CD4-positive, alpha-beta memory T cell (primary cell): ENCODE results near the gene LFNG. TPM values are rescaled to one million over a fixed set of nuclear protein-coding genes. Genes with fewer than 3 reads are reported as not detected.

ENCODE experiments used
- CTCF ChIA-PET: fragments of 350-600 bp; sonication (Branson Sonifier 250); formaldehyde crosslinking; loops from one replicate; lab custom pipeline; 2021; ENCODE audit warnings: inconsistent platforms; ENCODE audit not compliant: partially characterized antibody; lab: Charles Lee
- POLR2A ChIA-PET: fragments of 350-600 bp; sonication (Branson Sonifier 250); formaldehyde crosslinking; loops from one replicate; lab custom pipeline; 2021; ENCODE audit not compliant: partially characterized antibody; lab: Charles Lee
- DNase-seq, 5 donors: peaks; one replicate each; pipeline versions ENCODE4 v3.0.0 to v3.0.0-alpha.2; 2020 to 2022; ENCODE audit warnings: mixed read lengths in 1 of 5
- H3K27ac ChIP-seq: one replicate; pipeline ENCODE4 v1.7.0; 2013; ENCODE audit warnings: low read depth, low read length
- H3K27me3 ChIP-seq: 2 replicates; pipeline ENCODE4 v1.7.0; 2013; ENCODE audit warnings: mild to moderate bottlenecking, low read length, moderate library complexity; ENCODE audit not compliant: insufficient read depth
- H3K36me3 ChIP-seq: 2 replicates; pipeline ENCODE4 v1.7.0; 2013; ENCODE audit warnings: mild to moderate bottlenecking, low read length, moderate library complexity; ENCODE audit not compliant: insufficient read depth
- H3K4me1 ChIP-seq: 2 replicates; pipeline ENCODE4 v1.7.0; 2013; ENCODE audit warnings: mild to moderate bottlenecking, low read length, moderate library complexity; ENCODE audit not compliant: insufficient read depth
- H3K4me3 ChIP-seq, 2 donors: one replicate each; pipeline ENCODE4 v1.7.0; 2013; ENCODE audit warnings: low read length in 2 of 2, mild to moderate bottlenecking in 1 of 2
- H3K9me3 ChIP-seq, 2 donors: one replicate each; pipeline ENCODE4 v1.7.0; 2013; ENCODE audit warnings: low read length in 2 of 2, control low read depth in 1 of 2; ENCODE audit not compliant: control insufficient read depth in 1 of 2
- H3K27ac Mint-ChIP-seq, 7 donors: one replicate each; pipeline ENCODE4 v1.8.0; 2020 to 2021; ENCODE audit warnings: mixed read lengths in 7 of 7, mild to moderate bottlenecking in 6 of 7, inconsistent platforms in 3 of 7, moderate library complexity in 3 of 7
- H3K27me3 Mint-ChIP-seq, 2 donors: one replicate each; pipeline ENCODE4 v1.8.0; 2020 to 2021; ENCODE audit warnings: mixed read lengths in 2 of 2
- H3K36me3 Mint-ChIP-seq, 2 donors: one replicate each; pipeline ENCODE4 v1.8.0; 2020 to 2021; ENCODE audit warnings: mixed read lengths in 2 of 2, inconsistent platforms in 1 of 2, mild to moderate bottlenecking in 1 of 2
- H3K4me1 Mint-ChIP-seq, 4 donors: one replicate each; pipeline ENCODE4 v1.8.0; 2020 to 2021; ENCODE audit warnings: mixed read lengths in 4 of 4, mild to moderate bottlenecking in 1 of 4
- H3K4me3 Mint-ChIP-seq, 8 donors: one replicate each; pipeline ENCODE4 v1.8.0; 2020 to 2021; ENCODE audit warnings: mixed read lengths in 8 of 8, mild to moderate bottlenecking in 7 of 8, moderate library complexity in 6 of 8, inconsistent platforms in 3 of 8
- H3K9me3 Mint-ChIP-seq, 8 donors: one replicate each; pipeline ENCODE4 v1.8.0; 2020 to 2021; ENCODE audit warnings: mixed read lengths in 8 of 8, mild to moderate bottlenecking in 5 of 8, inconsistent platforms in 3 of 8, moderate library complexity in 1 of 8
- intact Hi-C: fragments of 100-400 bp; cut with micrococcal nuclease; formaldehyde crosslinking; loops from one replicate; pipeline ENCODE4 v1.15.1; 2023
- polyA plus RNA-seq, 2 donors: library from polyadenylated mRNA; unstranded; fragments of 300-500 nt; fragmentation: Illumina TruSeq; gene quantifications; one replicate each; pipeline ENCODE4 v1.2.3, GENCODE V29; 2021
- total RNA-seq, 2 experiments: library from RNA; stranded (reverse); gene quantifications; one replicate each; pipeline ENCODE4 v1.2.3, GENCODE V29; 2021

The LFNG gene
- total and polyA plus RNA-seq, 4 experiments from 2014 or later: 0.09 to 127 (median 64.3) TPM

- Mint-ChIP-seq H3K4me1 (peaks cover 17 to 60% (median 40%) of the 10 kb centered on the region in 4 donors), H3K4me3 (peak overlapping the region; percentile 92 to 99 (median 97)), H3K9me3 (no peaks in the 10 kb centered on the region), H3K27ac (peak overlapping the region; percentile 92 to 99 (median 95)), H3K36me3 (peaks cover 18 to 38% of the 10 kb centered on the region in 2 donors), H3K27me3 (no peaks in the 10 kb centered on the region)
- Histone ChIP-seq H3K9me3 (no peaks in the 10 kb centered on the region), H3K36me3 (peaks cover 21% of the 10 kb centered on the region), H3K27ac (peak overlapping the region; percentile 80), H3K27me3 (no peaks in the 10 kb centered on the region), H3K4me1 (peaks cover 64% of the 10 kb centered on the region), H3K4me3 (peak overlapping the region; percentile 79 to 98)
- ChIA-PET CTCF (interaction anchor here (1.1 kb wide), 1 partner anchor 188 kb away, joined by 3 read pairs; no protein-coding TSS in a partner anchor), POLR2A (interaction anchor here (0.6 to 15.7 kb wide), 14 partner anchors 7 to 177 kb away, joined by 3 to 511 read pairs (median 4); partner anchors contain the start of genes IQCE and TTYH3)
- intact Hi-C loops: loop anchor here (1.0 to 5.0 kb wide), 2 partner anchors 8 to 45 kb away; partner anchors contain the start of gene GRIFIN
- DNase-seq: peak; percentile 65 to 93 (median 67)
Observed at GRCh38 chr7:2521952-2522591, 2.5 kb downstream of the LFNG start.

DNA sequence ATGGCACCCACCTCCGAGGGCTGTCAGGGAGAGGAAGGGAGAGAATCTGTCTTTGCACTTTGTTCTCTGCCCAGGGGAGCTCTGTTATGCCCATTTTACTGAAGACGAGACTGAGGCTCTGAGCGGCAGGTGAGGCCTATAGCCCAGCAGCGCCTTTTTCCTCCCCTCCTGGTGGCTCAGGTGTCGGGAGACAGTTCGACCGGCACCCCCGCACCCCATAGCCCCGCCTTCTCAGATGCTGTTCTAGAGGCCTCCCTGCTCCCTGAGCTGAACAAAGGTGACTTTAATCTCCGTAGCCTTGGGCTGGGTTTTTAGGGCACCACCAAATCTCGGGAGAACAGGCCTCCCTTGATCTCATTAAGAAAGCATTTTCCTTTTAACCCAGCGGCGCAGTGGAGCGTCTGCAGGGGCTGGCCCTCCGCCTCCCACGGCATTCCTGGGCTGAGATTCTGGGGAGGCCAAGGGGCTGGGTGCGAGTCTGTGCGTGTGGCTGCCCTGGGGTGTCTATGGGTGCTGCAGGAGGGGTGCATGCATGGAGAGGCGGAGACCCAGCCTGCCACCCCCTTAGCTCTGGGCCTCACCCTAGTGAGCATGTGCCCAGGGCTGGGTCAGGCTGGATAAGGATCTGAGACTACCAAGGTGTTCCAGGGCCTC, 3.3 kb downstream of the LFNG start:
- peak overlapping the region; percentile 79 to 98 for H3K4me3 ChIP-seq
- peak in 1 of 5 donors; percentile 66 for DNase-seq

GRCh38 chr7:2523461-2523936, 3.9 kb downstream of the LFNG start:
- peaks cover 16 to 60% (median 44%) of the 10 kb centered on the region in 4 donors for H3K4me1 Mint-ChIP-seq
- POLR2A ChIA-PET: interaction anchor here (0.6 to 15.7 kb wide), 7 partner anchors 13 to 896 kb away, joined by 3 to 511 read pairs (median 5); partner anchors contain the start of gene IQCE
- no peaks in the 10 kb centered on the region for H3K27me3 Mint-ChIP-seq
- peak overlapping the region; percentile 92 to 99 (median 97) for H3K4me3 Mint-ChIP-seq
- Histone ChIP-seq H3K27ac (peak overlapping the region; percentile 80), H3K4me1 (peaks cover 72% of the 10 kb centered on the region), H3K9me3 (no peaks in the 10 kb centered on the region), H3K27me3 (no peaks in the 10 kb centered on the region), H3K36me3 (peaks cover 31% of the 10 kb centered on the region), H3K4me3 (peak overlapping the region; percentile 23 to 98)
- H3K9me3 Mint-ChIP-seq: no peaks in the 10 kb centered on the region
- H3K27ac Mint-ChIP-seq: peak overlapping the region in 5 of 7 donors; percentile 22 to 99 (median 95)
- peaks cover 18 to 50% of the 10 kb centered on the region in 2 donors for H3K36me3 Mint-ChIP-seq
- DNase-seq: no peak
- CTCF ChIA-PET: no interaction called here
- intact Hi-C loops: loop anchor here (5.0 kb wide), 1 partner anchor 46 kb away; the partner anchor contains the start of gene GRIFIN

More for the DNA sequence above, 3.3 kb downstream of the LFNG start:
- H3K27ac Mint-ChIP-seq: peak overlapping the region; percentile 92 to 99 (median 95)
- Histone ChIP-seq H3K9me3 (no peaks in the 10 kb centered on the region), H3K27me3 (no peaks in the 10 kb centered on the region), H3K36me3 (peaks cover 26% of the 10 kb centered on the region), H3K4me1 (peaks cover 72% of the 10 kb centered on the region), H3K27ac (peak overlapping the region; percentile 80)
- peaks cover 16 to 60% (median 44%) of the 10 kb centered on the region in 4 donors for H3K4me1 Mint-ChIP-seq
- ChIA-PET CTCF (interaction anchor here (1.1 kb wide), 1 partner anchor 187 kb away, joined by 3 read pairs; no protein-coding TSS in a partner anchor), POLR2A (interaction anchor here (0.7 to 15.7 kb wide), 10 partner anchors 12 to 176 kb away, joined by 3 to 511 read pairs (median 4); partner anchors contain the start of gene IQCE)
- intact Hi-C loops: loop anchor here (1.0 to 5.0 kb wide), 2 partner anchors 7 to 46 kb away; partner anchors contain the start of gene GRIFIN
- H3K36me3 Mint-ChIP-seq: peaks cover 18 to 44% of the 10 kb centered on the region in 2 donors
- H3K27me3 Mint-ChIP-seq: no peaks in the 10 kb centered on the region
- H3K4me3 Mint-ChIP-seq: peak overlapping the region; percentile 92 to 99 (median 97)
- no peaks in the 10 kb centered on the region for H3K9me3 Mint-ChIP-seq

DNA sequence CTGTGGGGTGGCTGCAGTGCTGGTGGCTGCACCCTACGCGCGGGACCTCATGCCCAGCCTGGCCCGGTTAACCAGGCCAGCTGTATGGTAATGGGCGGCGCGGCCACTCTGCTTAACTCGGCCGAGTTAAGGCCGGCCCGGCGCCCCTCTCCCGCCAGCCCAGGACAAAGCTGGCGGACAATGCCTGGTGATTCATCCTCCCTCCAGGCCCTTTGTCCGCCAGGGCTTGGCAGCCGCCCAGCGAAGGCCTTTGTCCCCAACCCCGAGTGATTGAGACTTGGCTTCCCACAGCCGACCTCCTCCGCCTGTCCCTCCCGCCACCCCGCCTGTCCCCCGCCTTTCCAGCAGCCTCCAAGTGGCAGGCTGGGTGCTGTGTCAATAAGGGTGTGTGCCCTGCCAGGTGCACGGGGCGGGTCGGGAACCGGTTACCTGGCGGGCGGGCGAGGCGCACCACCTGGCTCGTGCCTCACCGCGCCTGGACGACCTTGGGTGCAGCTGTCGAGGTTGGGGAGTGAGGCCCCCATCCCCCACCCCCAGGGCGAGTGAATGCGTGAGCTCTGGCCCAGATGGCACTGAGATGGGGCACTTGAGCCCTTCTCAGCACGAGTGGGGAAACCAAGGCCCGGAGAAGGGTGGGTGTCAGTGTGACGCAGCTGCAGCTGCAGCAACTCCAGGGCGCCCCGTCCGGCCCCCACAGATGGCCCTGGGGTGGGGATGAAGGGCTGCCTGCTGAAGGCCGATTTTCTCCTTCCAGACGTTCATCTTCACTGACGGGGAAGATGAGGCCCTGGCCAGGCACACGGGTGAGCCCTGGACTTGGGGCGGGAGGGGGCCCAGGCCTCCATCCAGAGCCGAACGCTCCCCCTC, 4.6 kb downstream of the LFNG start:
- Histone ChIP-seq H3K27ac (peak overlapping the region; percentile 80), H3K4me1 (peaks cover 72% of the 10 kb centered on the region), H3K36me3 (peaks cover 34% of the 10 kb centered on the region), H3K27me3 (no peaks in the 10 kb centered on the region), H3K9me3 (no peaks in the 10 kb centered on the region), H3K4me3 (peak overlapping the region in 1 of 2 donors; percentile 98)
- peaks cover 17 to 65% (median 48%) of the 10 kb centered on the region in 4 donors for H3K4me1 Mint-ChIP-seq
- intact Hi-C loops: loop anchor here (5.0 kb wide), 1 partner anchor 47 kb away; the partner anchor contains the start of gene GRIFIN
- POLR2A ChIA-PET: interaction anchor here (0.6 to 15.7 kb wide), 5 partner anchors 12 to 897 kb away, joined by 3 to 511 read pairs (median 3); partner anchors contain the start of gene IQCE
- CTCF ChIA-PET: no interaction called here
- peaks cover 18 to 52% of the 10 kb centered on the region in 2 donors for H3K36me3 Mint-ChIP-seq
- peak in 1 of 5 donors; percentile 57 for DNase-seq
- H3K27me3 Mint-ChIP-seq: no peaks in the 10 kb centered on the region
- H3K9me3 Mint-ChIP-seq: no peaks in the 10 kb centered on the region
- H3K27ac Mint-ChIP-seq: peak overlapping the region in 2 of 7 donors; percentile 3 to 99
- peak overlapping the region in 4 of 8 donors; percentile 31 to 46 (median 36) for H3K4me3 Mint-ChIP-seq

- Mint-ChIP-seq H3K4me3 (no peak overlapping the region), H3K27ac (peak overlapping the region in 2 of 7 donors; percentile 29 to 99), H3K9me3 (no peaks in the 10 kb centered on the region), H3K36me3 (peaks cover 18 to 54% of the 10 kb centered on the region in 2 donors), H3K4me1 (peaks cover 18 to 74% (median 53%) of the 10 kb centered on the region in 4 donors), H3K27me3 (no peaks in the 10 kb centered on the region)
- H3K27me3 ChIP-seq: no peaks in the 10 kb centered on the region
- POLR2A ChIA-PET: interaction anchor here (0.9 to 15.7 kb wide), 2 partner anchors 11 to 14 kb away, joined by 3 to 511 read pairs; no protein-coding TSS in a partner anchor
- no peak overlapping the region for H3K27ac ChIP-seq
- peaks cover 80% of the 10 kb centered on the region for H3K4me1 ChIP-seq
- H3K36me3 ChIP-seq: peaks cover 34% of the 10 kb centered on the region
- CTCF ChIA-PET: no interaction called here
- DNase-seq: no peak
- intact Hi-C loops: loop anchor here (5.0 kb wide), 1 partner anchor 48 kb away; the partner anchor contains the start of gene GRIFIN
- no peaks in the 10 kb centered on the region for H3K9me3 ChIP-seq
- no peak overlapping the region for H3K4me3 ChIP-seq
Observed at GRCh38 chr7:2524808-2525657, 5.5 kb downstream of the LFNG start.
